Cerebellar nuclear complex (tissue), 1 donor: Measurements from ENCODE around the gene TMEM234.

ENCODE experiments used
- DNase-seq, 2 experiments: peaks; one replicate each; lab custom pipeline; 2025; lab: John Stamatoyannopoulos, UW

Gene TMEM234

GRCh38 chr1:32199717-32200072 lies 22.5 kb downstream of the TMEM234 start:
- DNase-seq, result peak; percentile 35 to 75

- no peak for DNase-seq
Measured at GRCh38 chr1:32199043-32199716, 23.0 kb downstream of the TMEM234 start.

- DNase-seq, result no peak
Measured at GRCh38 chr1:32198237-32199042, 23.7 kb downstream of the TMEM234 start.

DNA sequence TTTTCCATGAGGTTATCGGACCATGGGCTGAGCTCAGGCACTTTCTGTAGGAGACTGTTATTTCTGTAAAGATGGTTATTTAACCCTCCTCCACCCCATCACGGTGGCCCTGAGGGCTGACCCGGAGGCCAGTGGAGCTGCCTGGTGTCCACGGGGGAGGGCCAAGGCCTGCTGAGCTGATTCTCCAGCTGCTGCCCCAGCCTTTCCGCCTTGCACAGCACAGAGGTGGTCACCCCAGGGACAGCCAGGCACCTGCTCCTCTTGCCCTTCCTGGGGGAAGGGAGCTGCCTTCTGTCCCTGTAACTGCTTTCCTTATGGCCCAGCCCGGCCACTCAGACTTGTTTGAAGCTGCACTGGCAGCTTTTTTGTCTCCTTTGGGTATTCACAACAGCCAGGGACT lies 24.3 kb downstream of the TMEM234 start:
- no peak for DNase-seq

- DNase-seq, result no peak
Measured at GRCh38 chr1:32197074-32197473, 25.1 kb downstream of the TMEM234 start.

- no peak for DNase-seq
Measured at GRCh38 chr1:32195972-32196823, 26.0 kb downstream of the TMEM234 start.

DNA sequence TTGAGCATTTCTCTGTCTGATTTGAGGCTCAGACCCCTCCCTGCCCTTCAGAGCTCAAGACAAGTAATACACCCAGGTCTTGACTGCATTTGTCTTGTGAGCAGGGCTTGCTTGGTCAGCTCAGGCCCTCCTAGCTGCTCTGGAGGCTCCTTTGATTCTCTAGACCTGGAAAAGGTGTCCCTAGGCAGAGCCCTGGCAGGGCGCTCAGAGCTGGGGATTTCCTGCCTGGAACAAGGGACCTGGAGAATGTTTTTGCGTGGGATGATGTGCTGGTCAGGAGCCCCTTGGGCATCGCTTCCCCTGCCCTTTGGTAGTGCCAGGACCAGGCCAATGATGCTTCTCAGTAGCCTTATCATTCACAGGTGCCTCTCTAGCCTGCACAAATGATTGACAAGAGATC lies 26.6 kb downstream of the TMEM234 start:
- no peak for DNase-seq

GRCh38 chr1:32194984-32195383 lies 27.2 kb downstream of the TMEM234 start:
- no peak for DNase-seq

DNA sequence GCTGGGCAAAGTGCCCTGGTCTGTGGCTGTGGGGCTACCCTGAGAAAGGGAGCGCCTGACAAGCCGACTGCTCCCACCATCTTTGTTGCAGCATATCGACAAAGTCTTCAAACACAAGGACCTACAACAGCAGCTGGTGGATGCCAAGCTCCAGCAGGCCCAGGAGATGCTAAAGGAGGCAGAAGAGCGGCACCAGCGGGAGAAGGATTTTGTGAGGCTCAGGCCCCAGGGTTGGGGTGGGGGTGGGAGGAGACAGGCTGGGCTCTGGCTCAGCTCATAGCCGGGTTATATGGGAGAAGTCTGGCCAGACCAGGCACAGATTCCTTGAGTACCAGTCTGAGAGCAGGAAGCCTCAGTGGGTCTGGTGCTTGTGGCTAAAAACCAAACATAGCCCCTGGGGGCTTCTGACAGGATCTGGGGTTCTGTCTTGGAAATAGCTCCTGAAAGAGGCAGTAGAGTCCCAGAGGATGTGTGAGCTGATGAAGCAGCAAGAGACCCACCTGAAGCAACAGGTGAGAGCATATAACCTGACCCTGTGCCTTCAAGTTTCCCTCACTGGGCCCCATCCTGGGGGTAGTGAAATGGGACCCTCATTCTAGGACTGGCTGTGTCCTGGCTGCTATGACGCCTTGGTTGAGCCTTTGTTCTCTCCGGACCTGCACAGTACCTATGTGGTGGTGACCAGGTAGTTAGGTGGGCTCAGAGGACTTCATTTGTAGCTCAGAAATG lies 29.8 kb downstream of the TMEM234 start:
- DNase-seq, result no peak

- no peak for DNase-seq
Measured at GRCh38 chr1:32187850-32188249, 34.3 kb downstream of the TMEM234 start.

GRCh38 chr1:32186491-32186890 lies 35.7 kb downstream of the TMEM234 start:
- DNase-seq, result no peak

- DNase-seq, result no peak
Measured at GRCh38 chr1:32186077-32186476, 36.1 kb downstream of the TMEM234 start.

DNA sequence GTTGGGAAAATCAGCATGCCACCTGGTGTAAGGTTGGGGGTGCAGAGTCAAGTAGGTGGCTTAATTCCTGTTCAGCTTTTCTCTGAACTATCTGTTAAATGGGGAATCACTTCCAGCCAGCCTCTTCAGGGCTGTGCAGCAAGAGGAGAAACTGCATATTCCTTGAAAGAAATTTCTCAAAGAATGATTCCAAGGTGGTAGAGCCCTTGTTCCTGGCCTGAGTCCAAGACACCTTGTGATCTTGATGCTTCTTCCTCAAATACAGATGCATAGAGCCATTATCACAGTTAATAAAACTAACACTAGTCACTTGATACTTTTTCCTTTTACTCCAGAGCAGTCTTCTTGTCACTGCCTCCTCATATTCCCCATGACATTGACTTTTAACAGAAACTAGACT lies 37.5 kb downstream of the TMEM234 start:
- no peak for DNase-seq

DNA sequence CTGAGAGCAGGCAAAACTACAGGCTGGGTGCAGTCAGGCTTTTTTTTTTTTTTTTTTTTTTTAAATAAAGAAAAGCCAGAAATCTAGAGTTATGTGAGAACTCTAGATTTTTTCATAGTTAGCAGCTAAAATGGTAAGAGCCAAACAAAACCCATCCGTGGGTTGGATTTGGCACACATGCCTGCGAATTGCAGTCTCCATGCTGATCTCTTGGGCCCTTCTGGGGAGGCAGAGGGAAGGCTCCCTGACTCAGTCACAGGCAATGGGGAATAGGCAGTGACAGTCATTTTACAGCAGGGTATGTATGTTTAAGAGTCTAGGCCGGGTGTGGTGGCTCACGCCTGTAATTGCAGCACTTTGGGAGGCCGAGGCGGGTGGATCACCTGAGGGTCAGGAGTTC lies 40.1 kb downstream of the TMEM234 start:
- no peak for DNase-seq

- DNase-seq, result no peak
Measured at GRCh38 chr1:32181563-32181962, 40.6 kb downstream of the TMEM234 start.

DNA sequence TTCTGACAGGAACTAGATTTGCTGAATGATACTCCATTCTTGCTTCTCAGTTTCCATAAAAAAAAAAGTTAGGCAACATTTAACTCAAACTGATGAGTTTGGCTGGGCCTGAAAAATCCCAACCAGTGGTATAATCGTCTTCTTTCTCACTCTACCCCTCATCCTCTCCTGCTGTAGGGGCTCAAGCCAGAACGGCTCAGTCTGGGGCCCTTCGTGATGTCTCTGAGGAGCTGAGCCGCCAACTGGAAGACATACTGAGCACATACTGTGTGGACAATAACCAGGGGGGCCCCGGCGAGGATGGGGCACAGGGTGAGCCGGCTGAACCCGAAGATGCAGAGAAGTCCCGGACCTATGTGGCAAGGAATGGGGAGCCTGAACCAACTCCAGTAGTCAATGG lies 41.1 kb downstream of the TMEM234 start:
- no peak for DNase-seq

GRCh38 chr1:32180186-32181060 lies 41.7 kb downstream of the TMEM234 start:
- no peak for DNase-seq

DNA sequence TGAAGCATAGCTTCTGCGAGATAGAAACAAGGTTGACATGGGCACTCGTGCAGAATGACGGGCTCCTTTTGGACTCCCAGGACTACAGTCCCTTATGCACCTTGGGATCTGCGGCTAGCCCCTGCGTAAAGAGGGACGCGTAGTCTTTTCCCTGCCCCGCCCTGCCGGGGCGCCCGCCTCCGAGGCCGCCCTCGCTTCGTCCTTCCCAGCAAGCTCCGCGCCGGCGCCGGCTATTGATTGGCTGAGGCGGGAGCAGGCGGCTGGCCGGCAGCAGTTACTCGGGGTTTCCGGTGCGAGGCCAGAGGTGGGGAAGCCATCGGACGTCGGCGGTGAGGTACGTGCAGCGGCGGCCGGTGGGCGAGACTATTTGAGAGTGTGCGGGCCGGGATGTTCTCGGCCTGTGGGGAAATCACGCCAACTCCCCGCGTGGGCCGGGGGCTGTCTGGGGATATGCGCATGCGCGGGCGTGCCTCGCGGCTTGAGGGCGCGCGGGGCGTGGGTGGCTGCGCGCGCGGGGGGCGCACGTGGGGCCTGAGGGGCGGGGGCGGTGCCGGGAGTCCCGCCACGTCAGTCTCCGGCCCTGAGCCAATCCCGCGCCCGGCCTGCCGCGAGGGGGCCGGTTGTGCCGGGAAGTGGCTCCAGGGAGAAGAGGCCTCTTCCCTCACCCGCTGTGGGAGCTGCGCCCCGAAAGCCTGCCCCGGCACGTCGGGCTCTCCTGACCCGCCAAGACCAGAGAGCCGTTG lies 42.5 kb downstream of the TMEM234 start, which contains the start of gene TXLNA:
Gene TXLNA, plus strand, starts transcription at position 233 of the 743 bp plus-strand sequence. CDS start 671 bp downstream, outside the sequence.
- peak in 1 of 2 experiments; percentile 53 for DNase-seq

DNA sequence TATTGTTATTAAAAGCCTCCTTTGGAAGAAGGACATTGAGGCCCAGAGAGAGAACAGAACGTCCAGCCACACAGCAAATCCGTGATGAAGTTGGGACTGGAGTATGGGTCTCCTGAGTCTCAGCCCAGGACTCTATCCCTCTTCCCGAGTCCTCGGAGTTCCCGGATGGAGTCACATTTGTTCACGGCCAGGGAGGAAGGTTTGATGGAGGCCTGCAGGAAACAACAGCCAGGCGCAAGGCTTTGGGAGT lies 43.0 kb downstream of the TMEM234 start:
- no peak for DNase-seq
